Stimulated activated CD4-positive, alpha-beta T cell treated with anti-CD3 and anti-CD28 coated beads, Interleukin-4, amount 100 ng/mL, for 4 hours (primary cell): ENCODE measurements around the gene PTCD2.
"Not testable (repeated sequence)": the region's sequence is repeated elsewhere in the genome, so short reads cannot be mapped to it uniquely, and the experiment has no call there.

Experiments used
- DNase-seq, 2 experiments: peaks; one replicate each; pipeline ENCODE4 v3.0.0-alpha.2; 2020

Gene PTCD2

DNA sequence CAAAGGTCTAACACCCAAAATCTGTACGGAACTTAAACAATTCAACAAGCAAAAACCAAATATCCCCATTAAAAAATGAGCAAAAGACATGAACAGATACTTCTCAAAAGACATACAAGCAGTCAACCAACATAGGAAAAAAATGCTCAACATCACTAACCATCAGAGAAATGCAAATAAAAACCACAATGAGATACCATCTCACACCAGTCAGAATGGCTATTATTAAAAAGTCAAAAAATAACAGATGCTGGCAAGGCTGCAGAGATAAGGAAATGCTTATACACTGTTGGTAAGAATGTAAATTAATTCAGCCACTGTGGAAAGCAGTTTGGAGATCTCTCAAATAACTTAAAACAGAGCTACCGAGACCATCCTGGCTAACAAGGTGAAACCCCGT is 22.0 kb upstream of the PTCD2 start:
- DNase-seq: not testable (repeated sequence)

DNA sequence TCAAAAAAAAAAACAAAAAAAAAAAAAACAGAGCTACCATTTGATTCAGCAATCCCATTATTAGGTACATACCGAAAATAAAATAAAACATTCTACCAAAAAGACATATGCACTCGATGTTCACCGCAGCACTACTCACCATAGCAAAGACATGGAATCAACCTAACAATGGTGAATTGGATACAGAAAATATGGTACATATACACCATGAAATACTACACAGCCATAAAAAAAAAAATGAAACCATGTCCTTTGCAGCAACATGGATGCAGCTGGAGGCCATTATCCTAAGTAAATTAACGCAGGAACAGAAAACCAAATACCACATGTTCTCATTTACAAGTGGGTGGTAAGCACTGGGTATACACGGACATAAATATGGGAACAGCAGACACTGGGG is 21.5 kb upstream of the PTCD2 start:
- no peak for DNase-seq

DNA sequence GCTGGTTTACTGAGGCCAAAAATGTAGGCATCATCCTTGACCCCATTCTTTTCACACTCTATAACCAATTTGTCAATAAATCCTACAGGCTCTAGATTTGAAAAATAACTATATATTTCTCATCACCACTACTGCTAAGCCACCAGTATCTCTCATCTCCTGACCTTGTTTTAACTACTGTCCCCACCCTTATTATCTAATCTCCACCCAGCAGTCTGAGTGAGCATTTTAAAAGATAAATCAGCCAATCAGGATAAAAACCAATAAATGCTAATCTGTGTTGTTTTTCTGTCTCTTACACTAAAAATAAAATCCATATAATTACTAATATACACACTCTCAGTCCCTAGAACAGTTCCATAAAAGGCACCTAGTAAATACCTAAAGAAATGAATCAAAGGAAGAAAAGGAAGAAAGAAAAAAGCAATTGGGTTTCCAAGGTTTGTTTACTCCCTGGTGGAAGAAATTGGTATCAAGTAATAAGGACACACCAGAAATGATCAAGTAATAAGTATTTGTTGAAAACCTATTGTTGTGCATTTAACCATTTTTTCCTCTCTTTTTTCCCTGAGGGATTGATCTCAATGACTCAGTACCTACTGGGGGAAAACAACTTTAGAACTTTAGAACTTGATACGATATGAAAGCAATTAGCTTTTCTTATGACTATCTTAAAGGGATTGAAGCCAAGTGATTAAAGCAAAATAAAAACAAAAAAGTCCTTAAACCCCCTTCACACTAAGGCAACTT is 19.4 kb upstream of the PTCD2 start:
- DNase-seq: no peak

DNA sequence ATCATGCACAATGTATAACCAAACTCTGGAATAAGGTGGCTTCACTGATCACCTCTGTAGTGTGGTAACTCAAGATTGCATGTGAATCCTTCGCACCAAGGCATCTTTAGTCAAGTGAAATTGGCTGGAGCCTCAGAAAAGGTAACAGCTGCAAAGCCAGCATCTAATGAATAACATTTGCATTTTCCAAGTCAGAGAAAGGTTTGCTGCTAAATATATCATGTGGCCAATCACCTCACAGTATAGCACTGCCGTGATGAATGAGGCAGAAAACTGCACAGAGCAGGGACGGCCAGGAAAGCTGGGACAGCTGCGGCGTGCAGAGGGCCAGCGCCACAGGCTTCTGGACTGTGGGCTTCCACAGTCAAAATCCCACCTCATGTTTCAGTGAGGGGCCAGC is 18.6 kb upstream of the PTCD2 start:
- no peak for DNase-seq

DNA sequence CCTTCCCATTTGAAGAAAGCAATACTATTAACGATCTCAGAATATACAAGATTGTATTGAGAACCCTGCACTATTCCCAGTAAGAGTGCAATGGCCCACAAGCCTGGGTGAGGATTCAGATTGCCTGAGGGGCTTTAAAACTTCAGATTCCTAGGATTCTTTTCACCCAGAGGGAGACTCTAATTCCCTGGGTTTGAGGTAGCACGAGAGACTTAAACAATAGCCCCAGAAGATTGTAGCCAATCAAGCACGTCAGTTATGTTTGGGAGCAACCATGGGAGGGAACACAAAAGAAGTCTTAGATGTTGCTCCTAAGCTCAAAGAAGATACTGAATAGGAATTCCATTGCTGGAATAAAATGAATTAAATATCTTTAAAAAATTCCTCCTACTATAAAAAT is 18.0 kb upstream of the PTCD2 start:
- no peak for DNase-seq

DNA sequence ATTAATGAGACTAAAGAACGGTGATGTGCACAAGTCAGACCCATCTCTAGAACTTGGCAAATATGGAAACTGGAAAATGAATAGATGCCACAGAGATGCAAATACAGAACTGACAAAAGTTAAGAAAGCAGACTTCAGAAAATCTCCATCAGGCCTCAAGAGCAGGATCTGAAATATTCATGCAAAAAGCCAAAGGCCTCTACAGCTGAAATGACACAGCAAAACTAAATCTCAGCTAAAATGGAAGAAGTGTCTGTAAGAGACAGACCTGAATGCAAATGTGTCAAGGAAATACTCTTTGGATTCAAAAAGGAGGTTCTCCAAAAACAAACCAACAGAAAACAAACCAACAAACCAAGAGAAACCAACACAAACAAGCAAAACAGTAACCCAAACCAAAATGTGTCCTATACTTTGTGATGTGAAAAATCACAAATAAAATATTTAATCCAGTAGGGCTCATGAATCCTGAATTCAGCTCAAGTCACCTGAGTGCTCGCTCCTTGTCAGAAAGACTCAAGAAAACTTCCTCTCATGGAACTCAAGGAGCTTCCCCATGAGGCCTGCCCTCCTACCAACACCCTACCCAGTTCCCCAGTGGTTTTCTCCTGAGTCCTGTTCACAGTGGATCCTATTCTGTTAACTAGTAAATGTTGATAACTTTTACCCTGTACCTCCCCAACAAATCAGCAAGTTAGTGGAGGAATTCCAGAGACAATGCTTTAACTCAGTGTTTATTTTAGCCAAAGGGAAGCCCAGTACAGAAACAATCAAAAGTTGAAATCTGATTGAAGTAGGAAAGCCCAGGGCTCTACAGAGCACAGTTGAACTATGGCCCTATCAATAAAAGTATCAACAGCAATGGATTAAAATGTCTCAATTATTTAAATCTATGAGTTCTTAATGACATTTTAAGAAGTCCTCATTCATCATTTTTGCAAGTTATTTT is 14.7 kb upstream of the PTCD2 start:
- DNase-seq: no peak

DNA sequence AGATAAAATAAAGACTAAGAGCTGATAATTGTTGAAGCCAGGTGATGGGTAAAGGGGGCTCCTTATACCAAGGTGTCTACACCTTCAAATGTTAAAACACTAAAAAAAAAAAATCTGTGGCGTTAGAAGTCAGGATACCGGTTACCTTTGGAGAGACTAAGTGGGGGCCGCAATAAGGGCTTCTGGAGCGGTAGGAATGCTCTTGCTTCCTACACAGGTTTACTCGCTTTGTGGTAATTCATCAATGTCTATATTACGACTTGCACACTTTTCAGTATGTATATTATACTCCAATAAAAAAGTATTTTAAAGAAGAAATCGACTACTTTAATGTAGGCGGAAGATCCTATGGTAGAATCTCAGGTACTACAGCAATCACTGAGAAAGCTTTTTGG is 12.6 kb upstream of the PTCD2 start:
- no peak for DNase-seq

DNA sequence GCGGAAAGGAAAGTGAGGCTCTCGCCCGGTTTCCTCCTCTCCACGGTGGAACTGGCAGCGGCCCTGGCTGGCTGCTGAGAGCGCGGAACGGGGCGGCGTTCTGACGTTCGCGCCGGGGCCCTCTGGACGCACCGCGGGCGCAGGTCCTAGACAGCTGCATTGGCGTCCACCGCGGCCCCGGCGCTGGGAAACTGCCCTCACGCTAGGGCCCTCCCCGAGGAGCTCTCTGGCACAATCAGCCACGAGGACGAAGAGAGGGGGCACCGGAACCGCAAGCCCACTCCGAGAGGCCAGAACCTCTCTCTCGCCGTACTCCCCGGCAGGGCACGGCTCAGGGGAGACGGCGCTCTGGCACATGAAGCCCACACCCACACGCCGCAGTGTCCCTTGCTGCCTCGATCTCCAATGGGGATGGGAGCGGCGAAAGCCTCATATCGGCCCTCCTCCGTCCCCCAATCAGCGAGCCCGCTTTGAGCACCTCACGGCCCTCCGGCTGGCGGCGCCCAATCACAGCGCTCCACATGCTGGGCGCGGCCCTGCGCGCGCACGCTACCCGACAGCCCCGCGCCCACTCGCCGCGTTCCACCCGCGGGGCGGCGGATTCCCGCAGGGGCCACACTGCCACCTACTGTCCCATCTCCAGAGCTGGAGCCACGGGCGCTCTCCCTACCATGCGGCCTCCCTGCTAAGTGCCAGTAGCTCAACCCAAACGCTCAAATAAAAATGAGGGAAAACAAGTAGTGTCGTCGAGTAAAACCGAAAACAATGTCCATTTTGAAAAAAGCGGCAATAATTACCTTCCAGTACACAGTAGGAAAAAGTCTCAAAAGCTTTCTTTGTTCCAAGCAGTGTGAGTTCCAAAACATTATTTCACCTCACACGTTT is 12.0 kb upstream of the PTCD2 start:
- peak; percentile 94 to 96 for DNase-seq

DNA sequence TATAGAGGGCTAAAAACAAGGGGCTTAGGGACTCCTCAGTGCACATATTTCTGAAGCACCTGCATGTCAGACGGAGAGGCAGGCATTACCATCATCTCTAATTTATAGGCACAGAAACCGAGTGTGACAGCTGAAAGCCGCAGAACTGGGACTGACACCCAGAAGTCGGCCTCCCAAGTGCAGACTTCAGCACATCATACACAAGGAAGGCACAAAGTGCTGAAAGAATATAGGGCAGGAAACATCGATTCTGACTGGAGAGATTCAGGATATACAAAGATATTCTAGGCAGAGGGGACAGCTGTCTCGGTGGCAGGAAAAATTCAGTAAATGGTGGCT is 11.4 kb upstream of the PTCD2 start:
- DNase-seq: no peak

DNA sequence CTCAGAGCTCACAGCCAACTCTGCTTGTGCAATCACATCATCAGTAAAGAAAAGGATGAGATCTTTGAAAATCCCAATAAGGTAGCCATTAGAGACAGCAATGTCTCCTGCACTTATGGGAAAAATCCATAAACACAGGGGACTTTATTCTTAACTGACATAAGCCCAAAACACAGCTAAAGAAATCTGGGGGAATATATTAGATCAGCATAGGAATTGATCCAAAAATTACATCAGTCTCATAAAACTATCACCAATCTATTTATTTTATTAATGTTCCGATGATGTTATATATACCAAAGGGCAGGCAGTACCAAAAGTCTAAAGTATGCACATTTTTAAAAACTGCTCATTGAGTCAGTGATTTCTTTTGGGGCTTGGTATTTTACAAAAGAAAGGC is 7.0 kb upstream of the PTCD2 start:
- DNase-seq: no peak

DNA sequence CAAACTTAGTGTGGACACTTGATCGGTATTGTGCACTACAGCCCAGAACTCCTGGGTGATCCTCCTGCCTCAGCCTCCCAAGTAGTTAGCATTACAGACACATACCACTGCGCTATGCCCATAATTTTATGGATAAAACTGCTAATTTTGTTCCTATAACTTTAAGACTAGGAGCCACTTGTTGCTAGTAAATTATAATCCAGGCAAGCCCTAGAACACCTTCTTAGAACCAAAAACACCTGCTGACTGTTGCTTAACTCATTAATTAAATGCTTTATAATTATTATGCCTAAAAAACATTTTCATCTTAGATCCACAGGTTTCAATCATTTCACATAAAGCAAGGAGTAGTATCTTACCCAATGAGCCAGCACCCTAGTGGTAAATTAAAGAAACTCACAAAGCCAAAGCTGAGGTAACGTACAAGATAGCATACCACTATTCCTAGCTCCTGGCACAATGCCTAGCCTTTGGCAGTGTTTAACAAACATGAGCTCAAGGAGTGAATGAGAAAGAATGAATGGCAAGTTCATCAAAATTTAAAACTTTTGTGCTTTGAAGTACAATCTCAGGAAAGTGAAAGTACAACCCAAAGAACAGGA is 5.5 kb upstream of the PTCD2 start:
- no peak for DNase-seq

DNA sequence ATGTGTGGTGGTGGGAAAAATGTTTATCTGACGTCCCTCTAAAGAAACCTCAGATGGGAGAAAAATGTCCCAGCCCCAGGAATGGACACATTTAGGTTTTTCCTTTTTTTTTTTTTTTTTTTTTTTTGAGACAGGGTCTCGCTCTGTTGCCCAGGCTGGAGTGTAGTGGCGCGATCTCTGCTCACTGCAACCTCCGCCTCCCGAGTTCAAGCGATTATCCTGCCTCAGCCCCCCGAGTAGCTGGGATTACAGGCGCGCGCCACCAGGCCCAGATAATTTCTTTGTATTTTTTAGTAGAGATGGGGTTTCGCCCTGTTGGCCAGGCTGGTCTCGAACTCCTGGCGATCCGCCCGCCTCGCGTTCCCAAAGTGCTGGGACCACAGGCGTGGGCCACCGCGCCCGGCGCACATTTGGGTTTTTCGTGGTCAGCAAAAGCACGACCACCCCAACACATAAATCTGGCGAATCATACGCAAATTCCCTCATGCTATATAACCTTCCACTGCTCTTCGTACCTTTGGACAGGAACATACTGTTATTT is 668 bp upstream of the PTCD2 start:
- DNase-seq: peak in 1 of 2 experiments; percentile 34

DNA sequence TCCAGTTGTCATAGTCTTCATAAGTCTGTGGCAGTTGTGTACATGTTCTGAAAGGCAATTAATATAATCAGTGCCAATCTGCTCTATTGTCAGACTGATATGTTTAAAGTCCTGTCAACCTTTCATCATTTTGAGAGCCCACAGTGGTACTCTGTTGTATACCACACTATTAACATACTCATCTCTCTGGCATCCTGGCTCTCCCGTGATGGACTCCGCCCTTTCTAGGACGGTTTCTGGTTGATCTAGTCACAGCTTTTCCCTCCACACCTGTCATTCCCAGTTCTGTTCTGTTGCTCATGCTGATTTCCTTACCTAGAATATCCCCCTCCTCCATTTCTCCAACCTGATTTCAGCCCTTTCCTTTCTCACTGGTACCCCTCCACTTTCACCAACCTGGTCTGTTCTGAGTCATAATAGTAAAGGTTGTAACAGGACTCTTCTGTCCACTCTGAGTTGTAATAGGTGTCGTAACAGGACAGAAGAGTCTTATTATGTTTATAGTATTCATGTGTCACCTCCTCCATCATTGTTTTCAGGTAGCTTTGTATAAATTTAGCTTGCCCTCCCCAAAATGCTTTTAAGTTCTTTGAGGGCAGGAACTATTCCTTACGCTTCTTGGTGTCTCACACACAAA is 4.1 kb downstream of the PTCD2 start:
- no peak for DNase-seq

DNA sequence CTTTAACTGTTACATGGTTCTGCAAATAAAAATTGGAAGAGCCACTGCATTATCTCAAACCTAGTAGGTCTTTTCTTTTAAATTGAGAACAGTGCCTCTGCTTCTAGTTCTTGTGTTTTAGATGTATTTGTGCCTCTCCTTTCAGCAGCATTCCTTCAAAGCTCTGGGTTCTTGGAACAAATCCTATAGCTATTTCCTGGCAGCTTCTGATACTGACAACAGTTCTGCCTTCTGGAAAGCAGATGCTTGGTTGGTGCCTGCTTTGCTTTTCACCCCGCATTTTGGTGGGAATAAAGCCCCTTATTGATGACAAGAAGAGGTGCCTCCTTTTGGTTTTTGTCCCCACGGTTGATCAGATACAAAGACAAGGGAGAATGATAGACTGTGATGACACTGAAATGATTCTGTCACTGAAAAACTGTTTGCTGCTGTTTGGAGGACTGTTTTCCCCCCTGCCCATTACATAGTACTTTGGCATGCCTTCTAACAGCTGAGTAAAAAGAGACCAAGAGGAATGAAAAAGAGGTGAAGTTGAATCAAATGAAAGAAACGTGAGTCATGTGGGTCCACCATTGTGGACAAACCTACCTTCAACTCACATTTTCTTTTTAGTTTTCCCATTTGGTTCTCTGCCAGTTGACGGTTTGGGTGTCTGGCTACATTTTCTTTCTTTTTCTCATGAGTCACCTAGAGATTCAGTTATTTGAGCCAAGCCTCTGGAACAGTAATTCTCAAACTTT is 5.6 kb downstream of the PTCD2 start:
- DNase-seq: no peak

DNA sequence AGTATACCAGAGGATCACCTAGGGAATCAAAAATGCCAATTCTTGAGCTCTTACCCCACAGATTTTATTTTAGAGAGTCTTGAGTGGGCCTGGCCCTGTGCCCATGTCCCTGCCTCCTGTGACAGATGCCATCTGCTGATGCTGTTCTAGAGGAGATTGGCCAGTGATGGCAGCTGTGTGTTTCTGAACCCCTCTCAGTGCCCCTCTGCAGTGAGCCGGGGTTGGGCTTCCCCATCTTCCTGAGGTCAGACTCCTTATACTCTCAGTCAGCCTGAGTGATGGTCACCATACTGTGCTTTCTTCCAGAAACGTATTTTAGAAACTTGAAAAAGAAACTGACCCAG is 6.1 kb downstream of the PTCD2 start:
- DNase-seq: no peak

DNA sequence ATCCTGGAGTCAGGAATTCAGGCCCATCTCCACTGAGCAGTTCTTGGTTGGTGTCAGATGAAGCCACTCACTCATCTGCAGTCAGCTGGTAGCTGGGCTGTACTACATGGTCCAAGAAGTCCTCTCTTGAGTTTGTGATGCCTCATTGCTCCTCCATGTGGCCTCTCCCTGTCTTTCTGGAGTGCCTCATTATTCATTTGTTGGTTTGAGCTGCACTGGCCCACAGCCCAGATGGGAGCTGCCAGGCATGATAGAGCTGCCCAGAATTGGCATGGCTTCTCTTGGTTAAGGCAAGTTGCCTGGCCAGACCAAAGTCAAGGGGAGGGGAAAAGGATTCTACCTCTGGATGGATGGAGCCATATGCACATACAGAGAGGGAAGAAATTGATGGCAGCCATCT is 8.0 kb downstream of the PTCD2 start:
- no peak for DNase-seq

DNA sequence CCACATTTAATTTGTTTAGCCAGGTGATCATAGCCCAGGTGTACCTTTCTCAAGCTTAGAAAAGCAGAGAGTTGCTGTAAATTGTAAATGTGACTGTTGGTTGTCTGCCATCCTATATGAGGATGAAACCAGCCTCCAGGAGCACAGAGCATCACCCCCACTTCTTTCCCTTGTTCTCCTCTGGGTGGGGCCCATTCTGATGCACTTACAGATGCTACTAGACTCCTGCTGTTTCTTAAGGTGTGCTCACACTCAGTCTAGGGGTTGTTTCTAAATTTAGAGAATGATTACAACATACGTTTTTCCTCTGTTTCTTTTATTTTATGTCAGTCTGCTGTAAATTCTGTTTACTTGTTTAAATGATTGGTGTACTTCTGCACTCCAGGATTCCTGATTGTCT is 10.5 kb downstream of the PTCD2 start:
- DNase-seq: no peak

DNA sequence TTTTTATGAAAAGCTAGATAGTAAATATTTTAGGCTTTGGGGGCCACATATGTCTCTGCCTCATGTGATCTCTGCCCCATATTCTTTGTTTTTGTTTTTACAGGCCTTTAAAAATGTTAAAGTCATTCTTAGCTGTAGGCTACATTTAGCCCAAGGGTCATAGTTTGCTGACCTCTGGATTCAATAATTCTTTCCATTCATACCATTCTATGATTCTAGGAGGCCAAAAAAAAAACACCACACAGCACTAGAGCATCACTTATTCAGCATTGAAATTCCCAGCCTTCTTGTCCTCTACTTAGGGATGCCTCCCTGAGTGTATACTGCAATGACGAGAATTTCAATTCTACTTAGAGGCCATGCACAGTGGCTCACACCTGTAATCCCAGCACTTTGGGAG is 17.0 kb downstream of the PTCD2 start:
- DNase-seq: no peak

DNA sequence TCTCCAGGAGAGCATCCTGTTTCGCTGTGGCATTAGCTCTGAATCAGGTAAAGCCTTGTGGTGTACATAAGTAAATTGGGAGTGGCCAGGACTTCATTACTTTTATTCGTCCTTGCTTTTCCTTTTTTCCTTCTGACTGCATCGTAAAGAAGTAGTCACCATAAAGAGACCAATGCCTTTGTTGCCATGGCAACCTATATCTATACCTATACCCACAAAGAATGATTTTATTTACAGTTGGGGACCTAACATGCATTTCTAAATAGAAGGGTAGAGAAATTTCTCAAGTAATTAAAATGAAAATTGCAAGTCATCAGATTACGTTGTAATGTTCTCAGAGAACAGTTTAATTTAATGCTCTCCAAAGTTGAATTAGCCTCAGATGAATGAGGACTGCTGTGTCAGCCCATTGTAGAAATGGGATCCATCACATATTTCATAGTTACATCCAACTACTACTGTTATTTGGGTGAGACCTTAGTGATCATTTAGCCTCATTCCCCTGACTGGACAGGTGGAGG is 18.6 kb downstream of the PTCD2 start:
- no peak for DNase-seq

DNA sequence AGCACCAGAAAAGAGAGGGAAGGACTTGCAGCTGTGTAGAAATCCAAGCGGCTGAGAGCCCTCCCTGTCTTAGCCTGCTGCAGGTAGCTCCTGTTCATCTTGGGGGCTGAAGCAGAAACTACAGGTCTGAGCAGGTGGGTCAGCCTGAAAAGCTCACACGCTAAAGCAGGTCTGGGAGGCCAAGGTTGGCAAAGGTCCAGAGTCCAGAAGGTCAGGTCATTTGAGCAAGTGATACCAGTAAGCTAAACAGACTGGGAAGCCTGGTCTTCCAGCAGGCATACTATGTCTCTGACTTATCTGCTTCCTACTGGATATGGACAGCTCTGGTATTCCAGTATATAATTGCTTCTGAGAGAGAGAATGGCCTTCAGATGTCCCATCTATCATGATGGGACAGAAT is 26.2 kb downstream of the PTCD2 start:
- DNase-seq: no peak

DNA sequence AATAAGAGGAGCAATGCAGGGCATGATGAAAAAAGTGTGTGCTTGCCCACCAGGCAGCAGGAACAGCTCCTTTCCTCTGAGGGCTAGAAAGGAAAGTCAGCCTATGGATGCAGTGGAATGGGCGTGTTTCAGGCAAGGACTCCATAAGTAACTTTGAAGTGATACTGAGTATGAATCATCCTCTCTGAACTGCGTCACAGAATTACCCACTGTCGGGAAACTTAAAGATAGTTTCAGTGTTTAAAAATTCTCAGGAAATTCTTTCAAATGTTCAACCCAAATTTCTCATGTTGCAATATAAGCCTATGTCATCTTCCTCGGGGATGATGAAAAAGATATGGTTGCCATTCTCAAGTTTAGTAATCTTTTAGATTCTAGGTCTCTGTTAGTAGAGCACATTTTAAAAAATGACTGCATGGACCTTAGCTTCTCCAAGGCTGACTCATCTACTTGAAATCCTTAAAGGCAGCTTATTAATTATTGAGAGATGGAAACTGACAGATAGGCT is 27.7 kb downstream of the PTCD2 start:
- DNase-seq: no peak
